Measurements from ENCODE around the gene DPYD. TPM values are rescaled to one million over a fixed set of nuclear protein-coding genes. Genes with fewer than 3 reads are reported as not detected.

DPYD gene
- total RNA-seq, 1 donor: 103 TPM

DNA sequence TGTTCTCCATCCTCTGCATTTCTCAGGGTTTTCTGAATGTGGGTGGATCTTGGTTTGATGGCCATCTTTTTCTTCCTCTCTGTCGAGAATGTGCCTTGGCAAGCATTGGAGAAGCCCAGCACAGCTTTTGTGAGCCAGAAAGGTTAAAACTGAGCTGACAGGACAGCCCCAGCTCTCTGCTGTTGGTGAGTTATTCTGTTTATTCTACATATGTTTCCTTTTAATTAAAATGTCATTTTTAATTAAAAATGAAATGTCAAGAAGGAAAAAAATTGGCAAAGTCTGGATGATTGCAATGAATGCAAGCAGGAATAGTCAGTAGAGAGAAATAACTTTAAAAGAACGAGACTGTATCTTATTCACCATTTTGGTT lies 873.4 kb downstream of the DPYD start:
- no peaks in the 10 kb centered on the region for H3K27me3 ChIP-seq (ENCODE audit: insufficient read depth, low read length)
- no peak overlapping the region for H3K4me3 ChIP-seq (ENCODE audit: low read length)

DNA sequence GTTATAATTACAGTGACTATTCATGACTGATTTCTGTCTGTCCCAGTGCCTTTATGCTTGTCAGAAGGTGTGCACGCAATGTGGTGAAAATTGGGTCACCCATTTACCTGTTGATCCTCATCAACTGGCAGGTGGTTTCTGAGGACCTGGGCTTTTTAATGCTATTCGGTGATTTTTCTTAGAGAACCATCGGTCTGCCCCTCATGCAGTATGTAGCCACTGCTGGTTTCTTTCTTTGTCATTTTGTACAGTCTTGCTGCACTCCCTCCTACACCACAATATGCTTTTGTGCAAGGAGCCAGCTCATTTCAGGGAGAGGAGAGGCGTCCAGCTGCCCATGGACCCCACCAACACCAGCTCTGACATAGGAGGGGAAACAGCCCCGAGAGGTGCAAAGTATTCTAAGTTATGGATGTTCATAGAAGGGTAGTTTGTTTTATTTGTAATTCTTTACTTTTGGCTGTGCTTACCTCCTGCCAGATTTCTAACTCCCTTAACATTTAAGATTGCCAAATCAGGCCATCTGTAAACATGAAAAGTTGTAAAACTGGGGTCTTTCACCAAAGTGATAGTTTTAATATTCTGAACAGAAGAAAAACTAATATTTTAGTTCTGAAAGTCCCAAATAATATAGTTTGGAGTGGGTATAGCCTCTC lies 873.9 kb downstream of the DPYD start:
- Histone ChIP-seq H3K27me3 (ENCODE audit: insufficient read depth, low read length) (no peaks in the 10 kb centered on the region), H3K4me1 (ENCODE audit: insufficient read depth, low read length) (no peaks in the 10 kb centered on the region), H3K4me3 (ENCODE audit: low read length) (no peak overlapping the region)

More for the DNA sequence above, 873.4 kb downstream of the DPYD start:
- no peaks in the 10 kb centered on the region for H3K4me1 ChIP-seq (ENCODE audit: insufficient read depth, low read length)
- no peaks in the 10 kb centered on the region for H3K9me3 ChIP-seq (ENCODE audit: low read depth, low read length)

GRCh38 chr1:97044159-97044760 lies 876.6 kb downstream of the DPYD start:
- no peak overlapping the region for H3K4me3 ChIP-seq (ENCODE audit: low read length)
- H3K27me3 ChIP-seq (ENCODE audit: insufficient read depth, low read length): no peaks in the 10 kb centered on the region
- no peaks in the 10 kb centered on the region for H3K4me1 ChIP-seq (ENCODE audit: insufficient read depth, low read length)
- H3K9me3 ChIP-seq (ENCODE audit: low read depth, low read length): no peaks in the 10 kb centered on the region

More for the DNA sequence above, 873.9 kb downstream of the DPYD start:
- H3K9me3 ChIP-seq (ENCODE audit: low read depth, low read length): no peaks in the 10 kb centered on the region

- no peaks in the 10 kb centered on the region for H3K4me1 ChIP-seq (ENCODE audit: insufficient read depth, low read length)
- no peak overlapping the region for H3K4me3 ChIP-seq (ENCODE audit: low read length)
- no peaks in the 10 kb centered on the region for H3K9me3 ChIP-seq (ENCODE audit: low read depth, low read length)
- H3K27me3 ChIP-seq (ENCODE audit: insufficient read depth, low read length): no peaks in the 10 kb centered on the region
Measured at GRCh38 chr1:97042551-97042950, 878.3 kb downstream of the DPYD start.

DNA sequence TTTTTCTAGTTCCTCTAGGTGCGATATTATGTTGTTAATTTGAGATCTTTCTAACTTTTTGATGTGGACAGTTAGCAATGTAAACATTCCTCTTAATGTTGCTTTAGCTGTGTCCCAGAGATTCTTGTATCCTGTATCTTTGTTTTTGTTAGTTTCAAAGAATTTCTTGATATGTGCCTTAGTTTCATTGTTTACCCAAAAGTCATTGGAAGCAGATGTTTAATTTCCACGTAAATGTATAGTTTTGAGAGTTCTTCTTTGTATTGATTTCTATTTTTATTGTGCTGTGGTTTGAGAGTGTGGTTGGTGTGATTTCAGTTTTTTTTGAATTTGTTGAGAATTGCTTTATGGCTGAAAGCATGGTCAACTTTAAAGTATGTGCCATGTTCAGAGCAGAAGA lies 879.8 kb downstream of the DPYD start:
- no peaks in the 10 kb centered on the region for H3K27me3 ChIP-seq (ENCODE audit: insufficient read depth, low read length)
- H3K4me3 ChIP-seq (ENCODE audit: low read length): no peak overlapping the region
- no peaks in the 10 kb centered on the region for H3K4me1 ChIP-seq (ENCODE audit: insufficient read depth, low read length)
- no peaks in the 10 kb centered on the region for H3K9me3 ChIP-seq (ENCODE audit: low read depth, low read length)

DNA sequence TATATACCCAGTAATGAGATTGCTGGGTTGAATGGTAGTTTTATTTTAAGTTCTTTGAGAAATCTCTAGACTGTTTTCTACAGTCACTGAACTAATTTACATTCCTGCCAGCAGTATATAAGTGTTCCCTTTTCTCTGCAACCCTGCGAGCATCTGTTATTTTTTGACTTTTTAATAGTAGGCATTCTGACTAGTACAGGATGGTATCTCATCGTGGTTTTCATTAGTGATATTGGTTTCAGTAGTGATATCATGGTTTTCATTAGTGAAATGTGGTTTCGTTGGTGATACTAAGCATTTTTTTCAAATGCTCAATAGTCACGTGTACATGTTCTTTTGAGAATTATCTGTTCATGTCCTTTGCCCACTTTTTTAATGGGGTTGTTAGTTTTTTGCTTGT lies 882.4 kb downstream of the DPYD start:
- Histone ChIP-seq H3K9me3 (ENCODE audit: low read depth, low read length) (no peaks in the 10 kb centered on the region), H3K4me1 (ENCODE audit: insufficient read depth, low read length) (no peaks in the 10 kb centered on the region), H3K4me3 (ENCODE audit: low read length) (no peak overlapping the region), H3K27me3 (ENCODE audit: insufficient read depth, low read length) (no peaks in the 10 kb centered on the region)

- no peaks in the 10 kb centered on the region for H3K27me3 ChIP-seq (ENCODE audit: insufficient read depth, low read length)
- no peaks in the 10 kb centered on the region for H3K9me3 ChIP-seq (ENCODE audit: low read depth, low read length)
- no peak overlapping the region for H3K4me3 ChIP-seq (ENCODE audit: low read length)
- H3K4me1 ChIP-seq (ENCODE audit: insufficient read depth, low read length): no peaks in the 10 kb centered on the region
Measured at GRCh38 chr1:97034651-97035050, 886.2 kb downstream of the DPYD start.

GRCh38 chr1:97033949-97034348 lies 886.9 kb downstream of the DPYD start:
- no peaks in the 10 kb centered on the region for H3K9me3 ChIP-seq (ENCODE audit: low read depth, low read length)
- no peaks in the 10 kb centered on the region for H3K27me3 ChIP-seq (ENCODE audit: insufficient read depth, low read length)
- no peak overlapping the region for H3K4me3 ChIP-seq (ENCODE audit: low read length)
- H3K4me1 ChIP-seq (ENCODE audit: insufficient read depth, low read length): no peaks in the 10 kb centered on the region

Data from mononuclear cell (primary cell).